HepG2 (cell line): Measurements from ENCODE around the gene GPR61. TPM values are rescaled to one million over a fixed set of nuclear protein-coding genes. Genes with fewer than 3 reads are reported as not detected.

Source experiments
- CBX2 ChIP-seq, 2 experiments: fragments of 200-600 bp in 1 of 2; sonication (generic); formaldehyde crosslinking in 1 of 2; IDR thresholded peaks; 2 replicates each; pipeline versions ENCODE4 v1.7.0 to v1.8.1; 2018 to 2022; ENCODE audit warnings: low read depth in 2 of 2, low read length in 1 of 2, mild to moderate bottlenecking in 1 of 2, missing genetic modification reagents in 1 of 2
- ISL2 ChIP-seq: sonication (generic); formaldehyde crosslinking; IDR thresholded peaks from 2 replicates; pipeline ENCODE4 v1.5.0; 2020; ENCODE audit warnings: missing genetic modification reagents
- NBN ChIP-seq: fragments of 450-650 bp; conservative IDR thresholded peaks from 2 replicates; pipeline ENCODE4 v1.6.1; 2017
- RBM39 ChIP-seq: fragments of 200-400 bp; formaldehyde crosslinking; IDR thresholded peaks from one replicate; pipeline ENCODE4 v1.6.1; 2018; ENCODE audit warnings: antibody characterized with exemption, mild to moderate bottlenecking, low read depth, low read length; ENCODE audit not compliant: poor library complexity, severe bottlenecking
- RFX3 ChIP-seq: IDR thresholded peaks from 2 replicates; pipeline ENCODE4 v1.6.1; 2016; ENCODE audit warnings: missing biosample characterization, missing genetic modification reagents
- RXRA ChIP-seq: sonication (generic); formaldehyde crosslinking; IDR thresholded peaks from 2 replicates; pipeline ENCODE4 v1.5.1; 2020; ENCODE audit warnings: missing genetic modification reagents
- TEAD2 ChIP-seq: sonication (generic); formaldehyde crosslinking; IDR thresholded peaks from 2 replicates; pipeline ENCODE4 v1.9.0; 2021; ENCODE audit warnings: missing genetic modification reagents
- ZBTB38 ChIP-seq: sonication (generic); formaldehyde crosslinking; IDR thresholded peaks from 2 replicates; pipeline ENCODE4 v1.5.1; 2020; ENCODE audit warnings: mild to moderate bottlenecking, missing genetic modification reagents
- ZMYM4 ChIP-seq: sonication (generic); formaldehyde crosslinking; IDR thresholded peaks from 2 replicates; pipeline ENCODE4 v1.8.1; 2023; ENCODE audit warnings: mild to moderate bottlenecking, missing genetic modification reagents
- ZNF773 ChIP-seq: sonication (generic); formaldehyde crosslinking; IDR thresholded peaks from 2 replicates; pipeline ENCODE4 v1.4.0; 2020; ENCODE audit warnings: missing genetic modification reagents, borderline replicate concordance
- polyA plus RNA-seq, 8 experiments: library from polyadenylated mRNA; depleted of rRNA in 3 of 8; stranded (reverse) in 7 of 8; unstranded in 1 of 8; fragments of >200 nt; fragmentation: Illumina TruSeq in 4 of 8; extraction: Trizol in 4 of 8; gene quantifications; 2 replicates each; pipeline versions ENCODE4 v1.2.1 to v1.2.3, GENCODE V29; 2011 to 2016; ENCODE audit warnings: low read depth in 4 of 8, missing spikeins in 1 of 8, mixed read lengths in 1 of 8; ENCODE audit not compliant: insufficient read depth in 1 of 8
- total RNA-seq, 5 experiments: library from RNA; depleted of rRNA; stranded (reverse); fragments of >200 nt; fragmentation: Illumina TruSeq; extraction: Trizol; gene quantifications; 2 replicates each; pipeline ENCODE4 v1.2.3, GENCODE V29; 2016; ENCODE audit warnings: low read depth in 1 of 5
- TF ChIP-seq, protein P1 (sequence below), 2 experiments: fragments of 450-650 bp in 1 of 2; sonication (generic) in 1 of 2; formaldehyde crosslinking in 1 of 2; IDR thresholded peaks; 2 replicates each; pipeline versions ENCODE4 v1.6.1 to v1.8.0; 2016 to 2022; ENCODE audit warnings: antibody characterized with exemption in 1 of 2, mild to moderate bottlenecking in 1 of 2, missing genetic modification reagents in 1 of 2
- TF ChIP-seq, protein P2 (sequence below): IDR thresholded peaks from 2 replicates; pipeline ENCODE4 v1.6.1; 2016; ENCODE audit warnings: low read depth, control low read depth
- TF ChIP-seq, protein P3 (sequence below): IDR thresholded peaks from 2 replicates; pipeline ENCODE4 v1.6.1; 2012; ENCODE audit warnings: low read length, improper control_type of control experiment

Gene GPR61
- total and polyA plus RNA-seq, 2 of the 13 experiments (the other 11 are each of a cell fraction or from before 2014, with no cell fraction given): not detected

DNA sequence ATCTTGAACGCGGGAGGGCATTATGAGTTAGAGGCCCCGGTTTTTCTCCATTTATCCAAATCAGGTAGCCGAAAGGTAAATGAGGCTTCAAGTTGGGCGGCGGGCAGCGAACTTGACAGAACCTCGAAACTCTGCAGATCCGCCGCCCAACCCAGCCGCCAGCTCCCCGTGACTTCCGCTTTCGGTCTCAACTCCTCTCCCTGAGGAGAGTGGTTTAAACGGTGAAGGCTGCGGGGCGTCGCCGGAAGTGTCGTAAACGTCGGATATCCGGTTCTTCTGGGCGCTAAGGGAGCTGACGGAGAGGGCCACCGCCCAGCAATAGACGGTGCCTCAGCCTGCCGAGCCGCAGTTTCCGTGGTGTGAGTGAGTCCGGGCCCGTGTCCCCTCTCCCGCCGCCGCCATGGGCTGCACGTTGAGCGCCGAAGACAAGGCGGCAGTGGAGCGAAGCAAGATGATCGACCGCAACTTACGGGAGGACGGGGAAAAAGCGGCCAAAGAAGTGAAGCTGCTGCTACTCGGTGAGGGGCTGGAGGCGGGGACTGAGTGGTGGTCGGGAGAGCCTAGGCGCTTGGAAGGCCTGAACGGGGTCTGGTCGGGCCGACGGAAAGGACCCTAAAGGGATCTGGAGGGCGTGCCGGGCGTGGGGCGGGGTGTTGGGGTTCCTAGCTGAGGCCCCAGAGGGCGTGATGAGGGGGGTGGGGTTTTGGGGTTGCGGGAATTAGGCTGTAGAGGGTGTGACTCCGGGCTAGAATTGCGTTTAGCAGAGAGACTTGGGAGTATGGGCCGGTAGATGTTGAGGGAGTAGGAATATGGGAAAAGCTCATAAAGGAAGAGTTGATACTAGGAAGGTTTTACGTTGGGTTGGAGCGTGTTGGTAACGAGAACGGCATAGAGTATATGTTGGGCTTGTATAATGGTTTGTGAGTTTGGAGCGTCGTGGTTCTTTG lies 8.9 kb downstream of the GPR61 start, which contains the start of gene GNAI3 (continued):
- TF ChIP-seq, protein P1, sequence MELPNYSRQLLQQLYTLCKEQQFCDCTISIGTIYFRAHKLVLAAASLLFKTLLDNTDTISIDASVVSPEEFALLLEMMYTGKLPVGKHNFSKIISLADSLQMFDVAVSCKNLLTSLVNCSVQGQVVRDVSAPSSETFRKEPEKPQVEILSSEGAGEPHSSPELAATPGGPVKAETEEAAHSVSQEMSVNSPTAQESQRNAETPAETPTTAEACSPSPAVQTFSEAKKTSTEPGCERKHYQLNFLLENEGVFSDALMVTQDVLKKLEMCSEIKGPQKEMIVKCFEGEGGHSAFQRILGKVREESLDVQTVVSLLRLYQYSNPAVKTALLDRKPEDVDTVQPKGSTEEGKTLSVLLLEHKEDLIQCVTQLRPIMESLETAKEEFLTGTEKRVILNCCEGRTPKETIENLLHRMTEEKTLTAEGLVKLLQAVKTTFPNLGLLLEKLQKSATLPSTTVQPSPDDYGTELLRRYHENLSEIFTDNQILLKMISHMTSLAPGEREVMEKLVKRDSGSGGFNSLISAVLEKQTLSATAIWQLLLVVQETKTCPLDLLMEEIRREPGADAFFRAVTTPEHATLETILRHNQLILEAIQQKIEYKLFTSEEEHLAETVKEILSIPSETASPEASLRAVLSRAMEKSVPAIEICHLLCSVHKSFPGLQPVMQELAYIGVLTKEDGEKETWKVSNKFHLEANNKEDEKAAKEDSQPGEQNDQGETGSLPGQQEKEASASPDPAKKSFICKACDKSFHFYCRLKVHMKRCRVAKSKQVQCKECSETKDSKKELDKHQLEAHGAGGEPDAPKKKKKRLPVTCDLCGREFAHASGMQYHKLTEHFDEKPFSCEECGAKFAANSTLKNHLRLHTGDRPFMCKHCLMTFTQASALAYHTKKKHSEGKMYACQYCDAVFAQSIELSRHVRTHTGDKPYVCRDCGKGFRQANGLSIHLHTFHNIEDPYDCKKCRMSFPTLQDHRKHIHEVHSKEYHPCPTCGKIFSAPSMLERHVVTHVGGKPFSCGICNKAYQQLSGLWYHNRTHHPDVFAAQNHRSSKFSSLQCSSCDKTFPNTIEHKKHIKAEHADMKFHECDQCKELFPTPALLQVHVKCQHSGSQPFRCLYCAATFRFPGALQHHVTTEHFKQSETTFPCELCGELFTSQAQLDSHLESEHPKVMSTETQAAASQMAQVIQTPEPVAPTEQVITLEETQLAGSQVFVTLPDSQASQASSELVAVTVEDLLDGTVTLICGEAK (IDR thresholded peaks at IDR 0.05): peak; percentile 81
- TF ChIP-seq, protein P1 (CRISPR knock-in tag; IDR thresholded peaks at IDR 0.05): 0 out of 2 replicates have a peak, but pooled peaks have one; percentile 26
- TF ChIP-seq ZMYM4 (peak; percentile 90), TEAD2 (no peak), NBN (no peak), ZNF773 (CRISPR knock-in tag) (no peak), RXRA (no peak; the same call in none of the 2 replicates), ZBTB38 (CRISPR knock-in tag) (peak; percentile 57; the same call in 1 of the 2 replicates), RBM39 (peak; percentile 75), RFX3 (CRISPR knock-in tag) (no peak), ISL2 (CRISPR knock-in tag) (peak; percentile 60), CBX2 (IDR thresholded peaks at IDR 0.05; ENCODE audit: low read depth, low read length) (no peak), CBX2 (CRISPR knock-in tag; IDR thresholded peaks at IDR 0.05; ENCODE audit: low read depth) (no peak)
- TF ChIP-seq, protein P2, sequence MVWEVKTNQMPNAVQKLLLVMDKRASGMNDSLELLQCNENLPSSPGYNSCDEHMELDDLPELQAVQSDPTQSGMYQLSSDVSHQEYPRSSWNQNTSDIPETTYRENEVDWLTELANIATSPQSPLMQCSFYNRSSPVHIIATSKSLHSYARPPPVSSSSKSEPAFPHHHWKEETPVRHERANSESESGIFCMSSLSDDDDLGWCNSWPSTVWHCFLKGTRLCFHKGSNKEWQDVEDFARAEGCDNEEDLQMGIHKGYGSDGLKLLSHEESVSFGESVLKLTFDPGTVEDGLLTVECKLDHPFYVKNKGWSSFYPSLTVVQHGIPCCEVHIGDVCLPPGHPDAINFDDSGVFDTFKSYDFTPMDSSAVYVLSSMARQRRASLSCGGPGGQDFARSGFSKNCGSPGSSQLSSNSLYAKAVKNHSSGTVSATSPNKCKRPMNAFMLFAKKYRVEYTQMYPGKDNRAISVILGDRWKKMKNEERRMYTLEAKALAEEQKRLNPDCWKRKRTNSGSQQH (CRISPR knock-in tag): peak; percentile 30; the same call in 1 of the 2 replicates
- TF ChIP-seq, protein P3, sequence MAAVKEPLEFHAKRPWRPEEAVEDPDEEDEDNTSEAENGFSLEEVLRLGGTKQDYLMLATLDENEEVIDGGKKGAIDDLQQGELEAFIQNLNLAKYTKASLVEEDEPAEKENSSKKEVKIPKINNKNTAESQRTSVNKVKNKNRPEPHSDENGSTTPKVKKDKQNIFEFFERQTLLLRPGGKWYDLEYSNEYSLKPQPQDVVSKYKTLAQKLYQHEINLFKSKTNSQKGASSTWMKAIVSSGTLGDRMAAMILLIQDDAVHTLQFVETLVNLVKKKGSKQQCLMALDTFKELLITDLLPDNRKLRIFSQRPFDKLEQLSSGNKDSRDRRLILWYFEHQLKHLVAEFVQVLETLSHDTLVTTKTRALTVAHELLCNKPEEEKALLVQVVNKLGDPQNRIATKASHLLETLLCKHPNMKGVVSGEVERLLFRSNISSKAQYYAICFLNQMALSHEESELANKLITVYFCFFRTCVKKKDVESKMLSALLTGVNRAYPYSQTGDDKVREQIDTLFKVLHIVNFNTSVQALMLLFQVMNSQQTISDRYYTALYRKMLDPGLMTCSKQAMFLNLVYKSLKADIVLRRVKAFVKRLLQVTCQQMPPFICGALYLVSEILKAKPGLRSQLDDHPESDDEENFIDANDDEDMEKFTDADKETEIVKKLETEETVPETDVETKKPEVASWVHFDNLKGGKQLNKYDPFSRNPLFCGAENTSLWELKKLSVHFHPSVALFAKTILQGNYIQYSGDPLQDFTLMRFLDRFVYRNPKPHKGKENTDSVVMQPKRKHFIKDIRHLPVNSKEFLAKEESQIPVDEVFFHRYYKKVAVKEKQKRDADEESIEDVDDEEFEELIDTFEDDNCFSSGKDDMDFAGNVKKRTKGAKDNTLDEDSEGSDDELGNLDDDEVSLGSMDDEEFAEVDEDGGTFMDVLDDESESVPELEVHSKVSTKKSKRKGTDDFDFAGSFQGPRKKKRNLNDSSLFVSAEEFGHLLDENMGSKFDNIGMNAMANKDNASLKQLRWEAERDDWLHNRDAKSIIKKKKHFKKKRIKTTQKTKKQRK: no peak
